Adrenal gland (tissue), 12 donors: ENCODE results near the gene MAS1. TPM values are rescaled to one million over a fixed set of nuclear protein-coding genes. Genes with fewer than 3 reads are reported as not detected.

Experiments
- DNase-seq, 7 donors: peaks; one replicate each; pipeline ENCODE4 v3.0.0-alpha.2; 2019 to 2020
- H3K27ac ChIP-seq, 5 donors: fragments of 200-600 bp; sonication (generic) in 4 of 5; 1 replicate in 3 of 5; 2 replicates in 2 of 5; pipeline versions ENCODE4 v1.5.1 to v1.8.0; 2016 to 2020; ENCODE audit warnings: mild to moderate bottlenecking in 1 of 5
- H3K27me3 ChIP-seq: fragments of 200-600 bp; 2 replicates; pipeline ENCODE4 v1.8.0; 2021
- H3K36me3 ChIP-seq, 2 donors: fragments of 200-600 bp; replicated peaks in 1 of 2; 1 replicate in 1 of 2; 2 replicates in 1 of 2; pipeline versions ENCODE4 v1.5.1 to v1.8.0; 2018 to 2022
- H3K4me1 ChIP-seq, 2 donors: fragments of 200-600 bp; replicated peaks in 1 of 2; 1 replicate in 1 of 2; 2 replicates in 1 of 2; pipeline versions ENCODE4 v1.5.1 to v1.8.0; 2018 to 2021
- H3K4me3 ChIP-seq, 4 donors: fragments of 200-600 bp; sonication (generic) in 3 of 4; one replicate each; pipeline ENCODE4 v1.5.1; 2016 to 2018
- H3K9me3 ChIP-seq, 3 donors: fragments of 200-600 bp; sonication (generic) in 1 of 3; replicated peaks in 1 of 3; 1 replicate in 2 of 3; 2 replicates in 1 of 3; pipeline versions ENCODE4 v1.5.1 to v1.8.0; 2016 to 2021
- POLR2A ChIP-seq, 2 donors: fragments of 450-650 bp; IDR thresholded peaks; one replicate each; pipeline ENCODE4 v1.6.1; 2017; ENCODE audit warnings: antibody characterized with exemption in 2 of 2, mild to moderate bottlenecking in 2 of 2, moderate library complexity in 1 of 2
- WGBS, 4 donors: extraction: QIAGEN DNeasy Blood & Tissue Kit in 2 of 4; methylation state at CpG; one replicate each; pipeline versions ENCODE4 v1.1.5 to v1.1.7; 2013 to 2017; 5-methylcytosine and 5-hydroxymethylcytosine counted together
- intact Hi-C, 2 donors: fragments of 100-400 bp; cut with DNase I; formaldehyde crosslinking; loops; one replicate each; pipeline versions ENCODE4 v1.14.1 to v1.15.0; 2022 to 2023
- polyA plus RNA-seq, 3 donors: library from polyadenylated mRNA; stranded (reverse); fragments of 200-250 nt in 2 of 3; fragments of 350-450 nt in 1 of 3; fragmentation: Illumina TruSeq in 1 of 3; extraction: RNeasy Lipid Tissue Mini Kit (QIAGEN cat#74804) in 1 of 3; gene quantifications; one replicate each; pipeline ENCODE4 v1.2.3, GENCODE V29; 2013 to 2014
- total RNA-seq, 9 donors: library from RNA; depleted of rRNA in 4 of 9; stranded (reverse); fragments of >200 nt in 4 of 9; fragments of 120-200 nt in 1 of 9; fragmentation: NEBNext Ultra II Directional in 1 of 9; extraction: Animal tissue kit (Norgen Biotek cat#: 25700) in 1 of 9; gene quantifications; one replicate each; pipeline versions ENCODE4 v1.1.0 to v1.2.4, GENCODE V29; 2013 to 2023
- TF ChIP-seq, protein P1 (sequence below), 6 experiments: fragments of 450-650 bp in 4 of 6; fragments of 200-600 bp in 2 of 6; sonication (generic) in 1 of 6; IDR thresholded peaks; 1 replicate in 5 of 6; 2 replicates in 1 of 6; pipeline versions ENCODE4 v1.5.1 to v1.8.0; 2016 to 2021; ENCODE audit warnings: antibody characterized with exemption in 6 of 6, mild to moderate bottlenecking in 2 of 6, moderate library complexity in 1 of 6
- donor health status: healthy with polysubstance abuse.
- donor health status: Bipolar disorder and iron deficiency.
- donor health status: DM: yes; HTN: yes; CAD: no.
- donor health status: DM: no; HTN: no; CAD: no.
- donor health status: DM: no; HTN: no; CAD: no.
- donor health status: DM: yes; HTN: yes; CAD: no.

The MAS1 gene
- total and polyA plus RNA-seq, 12 donors, result under 0.01 TPM; not detected in 10

DNA sequence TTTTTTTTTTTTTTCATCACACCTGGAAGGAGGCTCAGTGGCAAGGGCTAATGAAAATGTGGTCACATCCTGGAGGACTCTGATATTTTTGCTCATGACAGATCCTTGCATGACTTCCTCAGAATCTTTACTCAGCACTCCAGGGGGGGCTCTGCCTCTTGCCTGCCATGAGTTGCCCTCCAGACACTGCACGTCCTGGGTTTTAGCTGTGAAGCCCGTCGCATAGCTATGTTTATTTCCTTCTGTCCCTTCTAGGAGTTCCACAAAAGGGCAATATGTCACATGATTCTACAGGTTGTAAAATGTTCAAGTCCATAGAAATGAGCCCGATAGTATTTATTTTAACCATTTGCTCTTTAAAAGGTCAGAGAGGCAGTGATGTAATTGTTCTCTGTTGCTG is 18.2 kb downstream of the MAS1 start:
- intact Hi-C loops, result no loop called here
- H3K27ac ChIP-seq, result no peak overlapping the region
- no peaks in the 10 kb centered on the region for H3K9me3 ChIP-seq
- no peaks in the 10 kb centered on the region for H3K36me3 ChIP-seq
- 36 to 64% (median 53%) methylated on average over 4 of the region's 4 CpGs for WGBS, 4 donors
- no peak overlapping the region for H3K4me3 ChIP-seq
- no peak for DNase-seq
- H3K4me1 ChIP-seq, result no peaks in the 10 kb centered on the region
- H3K27me3 ChIP-seq, result no peaks in the 10 kb centered on the region
- TF ChIP-seq POLR2A (IDR thresholded peaks at IDR 0.05), result no peak
- TF ChIP-seq, protein P1, sequence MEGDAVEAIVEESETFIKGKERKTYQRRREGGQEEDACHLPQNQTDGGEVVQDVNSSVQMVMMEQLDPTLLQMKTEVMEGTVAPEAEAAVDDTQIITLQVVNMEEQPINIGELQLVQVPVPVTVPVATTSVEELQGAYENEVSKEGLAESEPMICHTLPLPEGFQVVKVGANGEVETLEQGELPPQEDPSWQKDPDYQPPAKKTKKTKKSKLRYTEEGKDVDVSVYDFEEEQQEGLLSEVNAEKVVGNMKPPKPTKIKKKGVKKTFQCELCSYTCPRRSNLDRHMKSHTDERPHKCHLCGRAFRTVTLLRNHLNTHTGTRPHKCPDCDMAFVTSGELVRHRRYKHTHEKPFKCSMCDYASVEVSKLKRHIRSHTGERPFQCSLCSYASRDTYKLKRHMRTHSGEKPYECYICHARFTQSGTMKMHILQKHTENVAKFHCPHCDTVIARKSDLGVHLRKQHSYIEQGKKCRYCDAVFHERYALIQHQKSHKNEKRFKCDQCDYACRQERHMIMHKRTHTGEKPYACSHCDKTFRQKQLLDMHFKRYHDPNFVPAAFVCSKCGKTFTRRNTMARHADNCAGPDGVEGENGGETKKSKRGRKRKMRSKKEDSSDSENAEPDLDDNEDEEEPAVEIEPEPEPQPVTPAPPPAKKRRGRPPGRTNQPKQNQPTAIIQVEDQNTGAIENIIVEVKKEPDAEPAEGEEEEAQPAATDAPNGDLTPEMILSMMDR (IDR thresholded peaks at IDR 0.05), result no peak

- H3K9me3 ChIP-seq, result no peaks in the 10 kb centered on the region
- H3K27ac ChIP-seq, result no peak overlapping the region
- H3K36me3 ChIP-seq, result no peaks in the 10 kb centered on the region
- DNase-seq, result no peak
- no peak overlapping the region for H3K4me3 ChIP-seq
- WGBS, 4 donors, result 79 to 82% (median 80%) methylated on average over 5 of the region's 5 CpGs
- intact Hi-C loops, result no loop called here
- H3K4me1 ChIP-seq, result no peaks in the 10 kb centered on the region
- TF ChIP-seq, protein P1 (IDR thresholded peaks at IDR 0.05), result no peak
- TF ChIP-seq POLR2A (IDR thresholded peaks at IDR 0.05), result no peak
- H3K27me3 ChIP-seq, result no peaks in the 10 kb centered on the region
Observed at GRCh38 chr6:159910342-159910741, 19.6 kb downstream of the MAS1 start.

DNA sequence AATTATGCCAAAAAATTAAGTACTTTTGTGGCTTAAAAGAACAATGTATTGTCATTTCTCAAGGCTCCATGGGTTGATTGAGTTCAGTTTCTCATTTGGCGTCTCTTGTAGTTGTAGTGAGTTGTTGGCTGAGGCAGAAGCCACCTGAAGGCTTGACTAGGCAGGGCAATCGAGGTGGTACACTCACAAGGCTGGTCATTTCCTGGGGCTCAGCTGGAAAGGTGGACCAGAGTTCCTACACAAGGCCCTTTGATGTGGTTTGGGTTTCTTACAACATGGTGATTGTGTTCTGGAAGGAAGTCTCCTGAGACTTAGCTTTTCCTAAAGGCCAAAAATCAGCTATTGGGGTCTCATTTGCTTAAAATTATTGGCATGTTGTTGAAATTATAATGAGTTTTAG is 22.6 kb downstream of the MAS1 start:
- H3K27me3 ChIP-seq, result no peaks in the 10 kb centered on the region
- no peaks in the 10 kb centered on the region for H3K9me3 ChIP-seq
- H3K4me3 ChIP-seq, result no peak overlapping the region
- no peaks in the 10 kb centered on the region for H3K36me3 ChIP-seq
- DNase-seq, result no peak
- whole genome bisulfite sequencing, 4 donors, result 69 to 81% (median 73%) methylated on average over 2 of the region's 2 CpGs
- no peaks in the 10 kb centered on the region for H3K4me1 ChIP-seq
- no peak overlapping the region for H3K27ac ChIP-seq
- TF ChIP-seq POLR2A (IDR thresholded peaks at IDR 0.05), result no peak
- TF ChIP-seq, protein P1 (IDR thresholded peaks at IDR 0.05), result no peak
- intact Hi-C loops, result no loop called here

GRCh38 chr6:159913862-159914564 is 23.2 kb downstream of the MAS1 start:
- Histone ChIP-seq H3K27ac (no peak overlapping the region), H3K36me3 (no peaks in the 10 kb centered on the region), H3K27me3 (no peaks in the 10 kb centered on the region), H3K9me3 (no peaks in the 10 kb centered on the region), H3K4me3 (no peak overlapping the region), H3K4me1 (no peaks in the 10 kb centered on the region)
- TF ChIP-seq, protein P1 (IDR thresholded peaks at IDR 0.05), result no peak
- TF ChIP-seq POLR2A (IDR thresholded peaks at IDR 0.05), result no peak
- WGBS, 4 donors, result 80 to 87% (median 84%) methylated on average over 6 of the region's 6 CpGs
- no peak for DNase-seq
- intact Hi-C loops, result no loop called here
